ENCODE data around the gene SLC31A2.

DNA sequence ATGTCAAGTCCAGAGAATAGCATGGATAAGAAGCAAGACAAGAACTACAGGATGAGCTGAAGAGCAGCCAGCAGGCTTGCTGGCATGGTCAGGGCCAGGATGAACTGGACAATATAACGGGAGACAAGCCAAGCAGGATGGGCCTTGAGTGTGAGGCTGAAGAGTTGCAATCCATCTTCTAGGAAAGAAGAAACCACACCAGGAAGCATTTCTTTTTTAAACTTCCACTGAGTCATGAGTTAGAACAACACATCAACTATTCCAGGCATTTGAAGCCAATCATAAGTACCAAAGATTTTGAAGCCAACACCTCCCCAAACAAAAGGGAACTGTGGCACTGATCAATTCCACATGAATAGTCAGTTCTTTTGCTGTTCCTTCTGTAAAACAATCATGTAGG, 27.3 kb downstream of the SLC31A2 start:
- no peak for TF ChIP-seq EZH2 (IDR thresholded peaks at IDR 0.05; ENCODE audit: borderline replicate concordance, low read depth, low read length, severe bottlenecking)
- TF ChIP-seq, protein P1, sequence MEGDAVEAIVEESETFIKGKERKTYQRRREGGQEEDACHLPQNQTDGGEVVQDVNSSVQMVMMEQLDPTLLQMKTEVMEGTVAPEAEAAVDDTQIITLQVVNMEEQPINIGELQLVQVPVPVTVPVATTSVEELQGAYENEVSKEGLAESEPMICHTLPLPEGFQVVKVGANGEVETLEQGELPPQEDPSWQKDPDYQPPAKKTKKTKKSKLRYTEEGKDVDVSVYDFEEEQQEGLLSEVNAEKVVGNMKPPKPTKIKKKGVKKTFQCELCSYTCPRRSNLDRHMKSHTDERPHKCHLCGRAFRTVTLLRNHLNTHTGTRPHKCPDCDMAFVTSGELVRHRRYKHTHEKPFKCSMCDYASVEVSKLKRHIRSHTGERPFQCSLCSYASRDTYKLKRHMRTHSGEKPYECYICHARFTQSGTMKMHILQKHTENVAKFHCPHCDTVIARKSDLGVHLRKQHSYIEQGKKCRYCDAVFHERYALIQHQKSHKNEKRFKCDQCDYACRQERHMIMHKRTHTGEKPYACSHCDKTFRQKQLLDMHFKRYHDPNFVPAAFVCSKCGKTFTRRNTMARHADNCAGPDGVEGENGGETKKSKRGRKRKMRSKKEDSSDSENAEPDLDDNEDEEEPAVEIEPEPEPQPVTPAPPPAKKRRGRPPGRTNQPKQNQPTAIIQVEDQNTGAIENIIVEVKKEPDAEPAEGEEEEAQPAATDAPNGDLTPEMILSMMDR (IDR thresholded peaks at IDR 0.05; ENCODE audit: borderline replicate concordance, extremely low read depth, low read length, poor library complexity, severe bottlenecking), result no peak
